ENCODE measurements around the gene IQCC.

Gene IQCC

DNA sequence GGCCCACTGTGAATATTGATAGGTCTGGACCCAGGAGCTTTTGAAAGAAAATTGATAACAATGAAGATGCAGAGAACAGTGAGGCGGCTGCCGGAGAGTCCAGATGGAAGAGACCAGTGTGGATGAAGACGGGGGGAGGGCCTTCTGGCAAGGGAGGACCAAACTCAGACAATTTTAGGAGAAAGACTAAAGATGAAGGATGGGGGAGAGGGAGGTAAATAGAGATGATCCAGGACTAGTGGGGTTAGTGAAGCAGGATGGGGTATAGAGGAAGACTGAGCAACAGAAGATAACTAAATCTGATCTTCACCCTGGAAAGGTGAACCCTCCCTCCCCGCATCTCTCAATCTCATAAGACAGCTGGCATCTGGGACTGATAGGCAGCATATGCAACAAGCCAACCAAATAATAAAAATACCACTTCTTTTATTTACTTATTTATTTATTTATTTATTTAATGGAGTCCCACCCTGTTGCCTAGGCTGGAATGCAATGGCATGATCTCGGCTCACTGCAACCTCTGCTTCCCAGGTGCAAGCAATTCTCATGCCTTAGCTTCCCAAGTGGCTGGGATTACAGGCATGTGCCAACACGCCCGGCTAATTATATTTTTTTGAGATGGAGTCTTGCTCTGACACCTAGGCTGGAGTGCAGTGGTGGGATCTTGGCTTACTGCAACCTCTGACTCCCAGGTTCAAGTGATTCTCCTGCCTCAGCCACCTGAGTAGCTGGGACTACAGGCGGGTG is 27.3 kb downstream of the IQCC start:
- Histone ChIP-seq H3K36me3 (ENCODE audit: control insufficient read depth in 1 of 2, insufficient read depth in 2 of 2, low read depth in 1 of 2, low read length in 2 of 2) (peaks cover 53 to 69% of the 10 kb centered on the region in 2 experiments), H2BK15ac (ENCODE audit: low read depth, poor library complexity, severe bottlenecking) (no peak overlapping the region), H2AK5ac (ENCODE audit: low read length, severe bottlenecking) (no peak overlapping the region), H3K9me3 (ENCODE audit: control insufficient read depth, low read length) (no peaks in the 10 kb centered on the region), H4K91ac (ENCODE audit: low read length) (no peak overlapping the region), H3K18ac (ENCODE audit: low read depth in 1 of 2, low read length in 2 of 2) (no peak overlapping the region), H3K9ac (ENCODE audit: low read length) (no peak overlapping the region), H2BK5ac (ENCODE audit: low read depth, low read length, poor library complexity, severe bottlenecking) (no peak overlapping the region), H2AFZ (ENCODE audit: low read depth, low read length) (no peak overlapping the region), H3K27me3 (ENCODE audit: control insufficient read depth in 1 of 2, insufficient read depth in 1 of 2, low read length in 2 of 2) (no peaks in the 10 kb centered on the region), H2BK12ac (ENCODE audit: low read length in 2 of 2) (no peak overlapping the region), H4K8ac (ENCODE audit: low read length) (no peak overlapping the region), H3K4me3 (ENCODE audit: insufficient read depth in 1 of 2, low read depth in 1 of 2, low read length in 2 of 2) (no peak overlapping the region), H3K27ac (ENCODE audit: low read length, poor library complexity, severe bottlenecking) (no peak overlapping the region), H3K4me2 (ENCODE audit: low read length, poor library complexity, severe bottlenecking) (no peak overlapping the region), H3K14ac (ENCODE audit: low read length in 2 of 2) (no peak overlapping the region), H3K4ac (ENCODE audit: low read depth in 1 of 2, low read length in 2 of 2) (no peak overlapping the region), H3K4me1 (ENCODE audit: control insufficient read depth, insufficient read depth, low read depth, low read length) (peaks cover 2% of the 10 kb centered on the region), H2BK120ac (ENCODE audit: low read depth, low read length) (no peak overlapping the region), H3K23ac (ENCODE audit: low read length in 2 of 2) (no peak overlapping the region), H3K79me1 (replicated peaks; ENCODE audit: low read length, poor library complexity, severe bottlenecking) (peaks cover 13% of the 10 kb centered on the region)
- no peak for DNase-seq
- 98% methylated on average over 7 of the region's 8 CpGs for WGBS

DNA sequence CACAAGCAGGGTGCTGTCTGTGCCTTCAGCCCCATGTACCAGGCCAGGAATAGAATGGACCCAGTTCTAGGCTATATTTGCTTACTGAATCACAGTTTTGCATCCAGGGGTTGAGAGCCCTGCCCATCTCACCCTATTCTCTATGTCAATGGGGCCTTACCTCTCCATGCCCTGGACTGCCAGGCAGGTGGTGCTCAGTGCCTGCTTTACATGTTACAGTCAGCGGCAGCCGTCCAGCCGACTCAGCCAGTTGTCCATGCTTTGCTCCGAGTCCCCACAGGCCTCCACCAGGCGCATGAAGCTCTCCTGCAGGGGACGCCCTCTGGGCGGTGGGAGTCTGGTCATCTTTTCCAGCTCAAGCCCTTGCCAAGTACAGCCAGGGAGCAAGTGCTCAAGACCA is 29.3 kb downstream of the IQCC start:
- Histone ChIP-seq H3K4me1 (ENCODE audit: control insufficient read depth, insufficient read depth, low read depth, low read length) (peaks cover 5% of the 10 kb centered on the region), H3K4me2 (ENCODE audit: low read length, poor library complexity, severe bottlenecking) (no peak overlapping the region), H3K14ac (ENCODE audit: low read length in 2 of 2) (no peak overlapping the region), H2BK15ac (ENCODE audit: low read depth, poor library complexity, severe bottlenecking) (no peak overlapping the region), H3K9ac (ENCODE audit: low read length) (no peak overlapping the region), H2AK5ac (ENCODE audit: low read length, severe bottlenecking) (no peak overlapping the region), H3K23ac (ENCODE audit: low read length in 2 of 2) (no peak overlapping the region), H4K8ac (ENCODE audit: low read length) (no peak overlapping the region), H3K4ac (ENCODE audit: low read depth in 1 of 2, low read length in 2 of 2) (no peak overlapping the region), H3K18ac (ENCODE audit: low read depth in 1 of 2, low read length in 2 of 2) (no peak overlapping the region), H3K4me3 (ENCODE audit: insufficient read depth in 1 of 2, low read depth in 1 of 2, low read length in 2 of 2) (no peak overlapping the region), H2AFZ (ENCODE audit: low read depth, low read length) (no peak overlapping the region), H3K79me1 (replicated peaks; ENCODE audit: low read length, poor library complexity, severe bottlenecking) (peaks cover 3% of the 10 kb centered on the region), H3K27ac (ENCODE audit: low read length, poor library complexity, severe bottlenecking) (no peak overlapping the region), H2BK12ac (ENCODE audit: low read length in 2 of 2) (no peak overlapping the region), H3K27me3 (ENCODE audit: control insufficient read depth in 1 of 2, insufficient read depth in 1 of 2, low read length in 2 of 2) (no peaks in the 10 kb centered on the region), H4K91ac (ENCODE audit: low read length) (no peak overlapping the region), H2BK5ac (ENCODE audit: low read depth, low read length, poor library complexity, severe bottlenecking) (no peak overlapping the region), H3K36me3 (ENCODE audit: control insufficient read depth in 1 of 2, insufficient read depth in 2 of 2, low read depth in 1 of 2, low read length in 2 of 2) (peaks cover 36 to 54% of the 10 kb centered on the region in 2 experiments), H2BK120ac (ENCODE audit: low read depth, low read length) (no peak overlapping the region), H3K9me3 (ENCODE audit: control insufficient read depth, low read length) (no peaks in the 10 kb centered on the region)
- 96% methylated on average over 7 of the region's 7 CpGs for WGBS
- no peak for DNase-seq

DNA sequence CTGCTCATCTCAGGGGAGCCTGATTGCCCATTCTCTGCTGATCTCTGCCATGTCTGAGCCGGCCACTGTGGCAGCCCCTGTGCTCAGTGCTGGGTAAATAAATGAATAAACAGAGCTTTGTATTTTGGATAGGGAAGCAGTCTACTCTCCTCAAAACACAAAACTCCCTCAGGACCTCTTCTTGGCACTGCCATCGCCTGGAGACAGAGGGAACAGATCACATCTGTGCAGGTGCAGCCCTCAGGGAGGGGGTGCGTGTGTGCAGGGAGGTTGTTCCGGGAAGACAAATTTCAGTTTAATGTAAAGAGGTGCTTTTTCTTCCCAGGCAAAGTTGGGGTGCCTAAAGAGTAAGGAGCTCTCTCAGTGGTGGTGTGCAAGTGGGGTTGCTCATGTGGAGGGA is 33.9 kb downstream of the IQCC start:
- Histone ChIP-seq H3K27ac (ENCODE audit: low read length, poor library complexity, severe bottlenecking) (no peak overlapping the region), H3K23ac (ENCODE audit: low read length in 2 of 2) (no peak overlapping the region), H3K79me1 (replicated peaks; ENCODE audit: low read length, poor library complexity, severe bottlenecking) (no peaks in the 10 kb centered on the region), H4K91ac (ENCODE audit: low read length) (no peak overlapping the region), H4K8ac (ENCODE audit: low read length) (no peak overlapping the region), H3K27me3 (ENCODE audit: control insufficient read depth in 1 of 2, insufficient read depth in 1 of 2, low read length in 2 of 2) (no peaks in the 10 kb centered on the region), H2BK120ac (ENCODE audit: low read depth, low read length) (no peak overlapping the region), H2AFZ (ENCODE audit: low read depth, low read length) (no peak overlapping the region), H2BK5ac (ENCODE audit: low read depth, low read length, poor library complexity, severe bottlenecking) (no peak overlapping the region), H2BK12ac (ENCODE audit: low read length in 2 of 2) (no peak overlapping the region), H3K4me2 (ENCODE audit: low read length, poor library complexity, severe bottlenecking) (no peak overlapping the region), H3K18ac (ENCODE audit: low read depth in 1 of 2, low read length in 2 of 2) (no peak overlapping the region), H2AK5ac (ENCODE audit: low read length, severe bottlenecking) (no peak overlapping the region), H3K14ac (ENCODE audit: low read length in 2 of 2) (no peak overlapping the region), H3K9ac (ENCODE audit: low read length) (peak overlapping the region; percentile 11), H3K9me3 (ENCODE audit: control insufficient read depth, low read length) (no peaks in the 10 kb centered on the region), H3K4me3 (ENCODE audit: insufficient read depth in 1 of 2, low read depth in 1 of 2, low read length in 2 of 2) (no peak overlapping the region), H3K4ac (ENCODE audit: low read depth in 1 of 2, low read length in 2 of 2) (no peak overlapping the region), H3K4me1 (ENCODE audit: control insufficient read depth, insufficient read depth, low read depth, low read length) (peaks cover 22% of the 10 kb centered on the region), H2BK15ac (ENCODE audit: low read depth, poor library complexity, severe bottlenecking) (no peak overlapping the region), H3K36me3 (ENCODE audit: control insufficient read depth in 1 of 2, insufficient read depth in 2 of 2, low read depth in 1 of 2, low read length in 2 of 2) (peaks cover 10 to 16% of the 10 kb centered on the region in 2 experiments)
- no peak for DNase-seq
- WGBS: 63% methylated on average over 3 of the region's 4 CpGs

GRCh38 chr1:32239790-32240139 is 34.3 kb downstream of the IQCC start:
- Histone ChIP-seq H3K27ac (ENCODE audit: low read length, poor library complexity, severe bottlenecking) (no peak overlapping the region), H4K8ac (ENCODE audit: low read length) (peak overlapping the region; percentile 41)

More at GRCh38 chr1:32239790-32240139, 34.3 kb downstream of the IQCC start:
- no peak for DNase-seq
- Histone ChIP-seq H2BK12ac (ENCODE audit: low read length in 2 of 2) (peak overlapping the region in 1 of 2 experiments; percentile 71), H3K36me3 (ENCODE audit: control insufficient read depth in 1 of 2, insufficient read depth in 2 of 2, low read depth in 1 of 2, low read length in 2 of 2) (peaks cover 5 to 12% of the 10 kb centered on the region in 2 experiments), H2AK5ac (ENCODE audit: low read length, severe bottlenecking) (no peak overlapping the region), H3K4me1 (ENCODE audit: control insufficient read depth, insufficient read depth, low read depth, low read length) (peaks cover 22% of the 10 kb centered on the region), H3K27me3 (ENCODE audit: control insufficient read depth in 1 of 2, insufficient read depth in 1 of 2, low read length in 2 of 2) (no peaks in the 10 kb centered on the region), H3K79me1 (replicated peaks; ENCODE audit: low read length, poor library complexity, severe bottlenecking) (no peaks in the 10 kb centered on the region), H3K9me3 (ENCODE audit: control insufficient read depth, low read length) (no peaks in the 10 kb centered on the region), H3K4me2 (ENCODE audit: low read length, poor library complexity, severe bottlenecking) (peak overlapping the region; percentile 81), H2BK120ac (ENCODE audit: low read depth, low read length) (no peak overlapping the region), H2BK15ac (ENCODE audit: low read depth, poor library complexity, severe bottlenecking) (peak overlapping the region; percentile 60), H3K4me3 (ENCODE audit: insufficient read depth in 1 of 2, low read depth in 1 of 2, low read length in 2 of 2) (peak overlapping the region; percentile 59 to 93), H2AFZ (ENCODE audit: low read depth, low read length) (peak overlapping the region; percentile 49), H4K91ac (ENCODE audit: low read length) (peak overlapping the region; percentile 0), H2BK5ac (ENCODE audit: low read depth, low read length, poor library complexity, severe bottlenecking) (no peak overlapping the region), H3K18ac (ENCODE audit: low read depth in 1 of 2, low read length in 2 of 2) (peak overlapping the region; percentile 6 to 83), H3K23ac (ENCODE audit: low read length in 2 of 2) (peak overlapping the region in 1 of 2 experiments; percentile 96), H3K14ac (ENCODE audit: low read length in 2 of 2) (peak overlapping the region in 1 of 2 experiments; percentile 62), H3K9ac (ENCODE audit: low read length) (peak overlapping the region; percentile 90), H3K4ac (ENCODE audit: low read depth in 1 of 2, low read length in 2 of 2) (peak overlapping the region; percentile 42 to 68)
- WGBS: 32% methylated on average over 19 of the region's 20 CpGs

Measured in mesenchymal stem cell (in vitro differentiated cells and primary cell).